Loucy (cell line): ENCODE measurements around the gene ACY1.

ENCODE experiments used
- H2AFZ ChIP-seq: fragments of 200-600 bp; sonication (generic); 2 replicates; pipeline ENCODE4 v1.6.0; 2016; ENCODE audit warnings: antibody characterized with exemption, mild to moderate bottlenecking, low read length, moderate library complexity
- H3F3A ChIP-seq: fragments of 200-600 bp; 2 replicates; pipeline ENCODE4 v1.6.0; 2016; ENCODE audit warnings: antibody characterized with exemption, low read depth, mild to moderate bottlenecking
- H3K27me3 ChIP-seq: fragments of 200-600 bp; sonication (generic); 2 replicates; pipeline ENCODE4 v1.6.1; 2014; ENCODE audit warnings: low read length, mild to moderate bottlenecking; ENCODE audit not compliant: insufficient read depth, poor library complexity, severe bottlenecking
- H3K36me3 ChIP-seq: fragments of 200-600 bp; sonication (generic); 2 replicates; pipeline ENCODE4 v1.6.1; 2016; ENCODE audit warnings: low read length; ENCODE audit not compliant: insufficient read depth
- H3K4me1 ChIP-seq: fragments of 200-600 bp; sonication (generic); 2 replicates; pipeline ENCODE4 v1.5.1; 2014; ENCODE audit warnings: low read length, mild to moderate bottlenecking; ENCODE audit not compliant: insufficient read depth, poor library complexity, severe bottlenecking
- H3K4me2 ChIP-seq: fragments of 200-600 bp; sonication (generic); 2 replicates; pipeline ENCODE4 v1.6.0; 2014; ENCODE audit warnings: antibody characterized with exemption, low read length, low read depth, mild to moderate bottlenecking; ENCODE audit not compliant: poor library complexity, severe bottlenecking
- H3K4me3 ChIP-seq: fragments of 200-600 bp; sonication (generic); 2 replicates; pipeline ENCODE4 v1.5.1; 2014; ENCODE audit warnings: low read length, mild to moderate bottlenecking, mixed read lengths; ENCODE audit not compliant: poor library complexity, severe bottlenecking
- H3K79me2 ChIP-seq: fragments of 200-600 bp; sonication (generic); 2 replicates; pipeline ENCODE4 v1.6.1; 2014; ENCODE audit warnings: low read length; ENCODE audit not compliant: insufficient read depth
- H3K9ac ChIP-seq: fragments of 200-600 bp; sonication (generic); 2 replicates; pipeline ENCODE4 v1.6.0; 2014; ENCODE audit warnings: mild to moderate bottlenecking, low read depth, low read length, moderate library complexity; ENCODE audit not compliant: poor library complexity, severe bottlenecking
- H3K9me2 ChIP-seq: fragments of 200-600 bp; sonication (generic); replicated peaks from 2 replicates; pipeline ENCODE4 v1.6.1; 2016; ENCODE audit warnings: low read depth, low read length, mixed read lengths
- H3K9me3 ChIP-seq: fragments of 200-600 bp; sonication (generic); 2 replicates; pipeline ENCODE4 v1.6.1; 2014; ENCODE audit warnings: mild to moderate bottlenecking, antibody characterized with exemption, low read length, low read depth; ENCODE audit not compliant: insufficient read depth
- H4K20me1 ChIP-seq: fragments of 200-600 bp; sonication (generic); 2 replicates; pipeline ENCODE4 v1.6.0; 2014; ENCODE audit warnings: antibody characterized with exemption, low read length, mild to moderate bottlenecking; ENCODE audit not compliant: insufficient read depth, poor library complexity, severe bottlenecking
- CTCF ChIP-seq: fragments of 200-600 bp; sonication (generic); conservative IDR thresholded peaks from 2 replicates; pipeline ENCODE4 v1.5.1; 2014; ENCODE audit warnings: mild to moderate bottlenecking, antibody characterized with exemption, low read length
- EZH2phosphoT487 ChIP-seq: fragments of 200-600 bp; IDR thresholded peaks from 2 replicates; pipeline ENCODE4 v1.6.1; 2018; ENCODE audit warnings: antibody characterized with exemption, mild to moderate bottlenecking, moderate library complexity, borderline replicate concordance

Gene ACY1

GRCh38 chr3:52028572-52028971, 45.2 kb downstream of the ACY1 start:
- Histone ChIP-seq H3K9me3 (no peaks in the 10 kb centered on the region), H2AFZ (no peak overlapping the region), H3K36me3 (no peaks in the 10 kb centered on the region), H3K9me2 (no peaks in the 10 kb centered on the region), H3K27me3 (no peaks in the 10 kb centered on the region), H3K4me2 (no peak overlapping the region), H3K9ac (no peak overlapping the region), H3K4me1 (peaks cover 4% of the 10 kb centered on the region), H4K20me1 (no peaks in the 10 kb centered on the region), H3K79me2 (no peaks in the 10 kb centered on the region), H3K4me3 (no peak overlapping the region), H3F3A (no peaks in the 10 kb centered on the region)
- TF ChIP-seq EZH2phosphoT487 = no peak
- TF ChIP-seq CTCF = no peak

DNA sequence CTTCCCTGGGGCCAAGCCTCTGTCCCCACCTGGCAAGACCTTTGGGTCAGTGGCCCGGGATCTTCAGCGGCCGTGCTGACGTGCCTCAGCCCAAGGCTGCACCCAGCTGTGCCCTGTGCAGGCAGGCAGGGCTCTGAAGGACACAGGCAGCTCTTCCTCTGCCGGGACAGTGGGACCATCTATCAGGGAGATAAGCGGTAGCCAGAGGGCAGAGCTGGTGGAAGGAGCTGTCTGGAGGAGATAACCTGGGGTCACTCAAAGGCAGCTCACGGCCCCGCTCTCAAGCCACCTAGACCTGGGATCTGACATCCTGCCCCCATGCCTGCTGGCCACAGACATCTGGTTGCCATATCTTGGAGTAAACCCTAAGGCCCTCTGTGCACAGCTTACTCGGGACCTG, 45.7 kb downstream of the ACY1 start:
- H3K4me3 ChIP-seq = no peak overlapping the region
- no peaks in the 10 kb centered on the region for H3K36me3 ChIP-seq
- no peaks in the 10 kb centered on the region for H3K4me1 ChIP-seq
- no peaks in the 10 kb centered on the region for H3K79me2 ChIP-seq
- no peaks in the 10 kb centered on the region for H3K27me3 ChIP-seq
- no peak overlapping the region for H3K9ac ChIP-seq
- H3F3A ChIP-seq = no peaks in the 10 kb centered on the region
- H3K4me2 ChIP-seq = no peak overlapping the region
- H2AFZ ChIP-seq = no peak overlapping the region
- no peak for TF ChIP-seq CTCF
- no peak for TF ChIP-seq EZH2phosphoT487
- no peaks in the 10 kb centered on the region for H3K9me3 ChIP-seq
- no peaks in the 10 kb centered on the region for H4K20me1 ChIP-seq
- no peaks in the 10 kb centered on the region for H3K9me2 ChIP-seq

- H4K20me1 ChIP-seq = no peaks in the 10 kb centered on the region
- no peak overlapping the region for H3K9ac ChIP-seq
- H3K4me1 ChIP-seq = no peaks in the 10 kb centered on the region
- no peaks in the 10 kb centered on the region for H3F3A ChIP-seq
- no peak overlapping the region for H2AFZ ChIP-seq
- H3K79me2 ChIP-seq = no peaks in the 10 kb centered on the region
- no peak overlapping the region for H3K4me3 ChIP-seq
- no peak overlapping the region for H3K4me2 ChIP-seq
- TF ChIP-seq EZH2phosphoT487 (no peak), CTCF (no peak)
- H3K36me3 ChIP-seq = no peaks in the 10 kb centered on the region
- no peaks in the 10 kb centered on the region for H3K9me2 ChIP-seq
- no peaks in the 10 kb centered on the region for H3K9me3 ChIP-seq
- no peaks in the 10 kb centered on the region for H3K27me3 ChIP-seq
Measured at GRCh38 chr3:52029535-52029934, 46.2 kb downstream of the ACY1 start.
